A549 (cell line): ENCODE results near the gene DDR1.

Experiments
- MYC ChIP-seq: IDR thresholded peaks from 2 replicates; pipeline ENCODE4 v1.6.1; 2012; ENCODE audit warnings: mild to moderate bottlenecking, inconsistent platforms, low read length, improper control_type of control experiment, borderline replicate concordance
- REST ChIP-seq: fragments of 200-600 bp; sonication (generic); IDR thresholded peaks from 2 replicates; pipeline ENCODE4 v1.6.1; 2016; ENCODE audit warnings: antibody characterized with exemption, mild to moderate bottlenecking, moderate library complexity

GRCh38 chr6:30836431-30836866 lies 47.9 kb upstream of the DDR1 start:
- TF ChIP-seq MYC (no peak), REST (no peak)
